Measurements from ENCODE around the gene GNAO1.

GRCh38 chr16:56362706-56363105 is 171.4 kb downstream of the GNAO1 start:
- TF ChIP-seq CTCF (IDR thresholded peaks at IDR 0.05) (no peak), POLR2AphosphoS5 (IDR thresholded peaks at IDR 0.05) (no peak)
